GM18873 (cell line): Measurements from ENCODE around the gene MRTFA.
"Not testable (repeated sequence)": the region's sequence is repeated elsewhere in the genome, so short reads cannot be mapped to it uniquely, and the experiment has no call there.

ENCODE experiments used
- ATAC-seq: cut with Tn5 transposase; IDR thresholded peaks from one replicate; pipeline ENCODE4 v1.9.1; 2021; ENCODE audit warnings: mild to moderate bottlenecking, moderate library complexity, moderate number of reproducible peaks; ENCODE audit not compliant: unreplicated experiment, low FRiP score

Gene MRTFA

GRCh38 chr22:40529821-40530220, 106.7 kb downstream of the MRTFA start:
- ATAC-seq = no peak

GRCh38 chr22:40526960-40527359, 109.6 kb downstream of the MRTFA start:
- no peak for ATAC-seq

GRCh38 chr22:40525250-40525884, 111.2 kb downstream of the MRTFA start:
- no peak for ATAC-seq

- no peak for ATAC-seq
Observed at GRCh38 chr22:40524392-40525249, 111.9 kb downstream of the MRTFA start.

GRCh38 chr22:40522141-40522540, 114.4 kb downstream of the MRTFA start:
- no peak for ATAC-seq

GRCh38 chr22:40521046-40521445, 115.5 kb downstream of the MRTFA start:
- no peak for ATAC-seq

- no peak for ATAC-seq
Observed at GRCh38 chr22:40520562-40520961, 116.0 kb downstream of the MRTFA start.

GRCh38 chr22:40519948-40520331, 116.6 kb downstream of the MRTFA start:
- ATAC-seq = no peak

GRCh38 chr22:40519284-40519947, 117.1 kb downstream of the MRTFA start:
- no peak for ATAC-seq

- ATAC-seq = no peak
Observed at GRCh38 chr22:40518840-40519239, 117.7 kb downstream of the MRTFA start.

GRCh38 chr22:40517631-40518030, 118.9 kb downstream of the MRTFA start:
- no peak for ATAC-seq

GRCh38 chr22:40516416-40516815, 120.1 kb downstream of the MRTFA start:
- ATAC-seq = no peak

- no peak for ATAC-seq
Observed at GRCh38 chr22:40512426-40513136, 123.9 kb downstream of the MRTFA start.

- no peak for ATAC-seq
Observed at GRCh38 chr22:40511604-40512003, 124.9 kb downstream of the MRTFA start.

GRCh38 chr22:40510631-40511364, 125.7 kb downstream of the MRTFA start:
- ATAC-seq = no peak

GRCh38 chr22:40509401-40510134, 127.0 kb downstream of the MRTFA start:
- no peak for ATAC-seq

GRCh38 chr22:40508046-40508445, 128.5 kb downstream of the MRTFA start:
- not testable (repeated sequence) for ATAC-seq

- no peak for ATAC-seq
Observed at GRCh38 chr22:40507491-40507890, 129.0 kb downstream of the MRTFA start.

- ATAC-seq = no peak
Observed at GRCh38 chr22:40506762-40507161, 129.8 kb downstream of the MRTFA start.
